Measurements from ENCODE around the gene TMEM61. TPM values are rescaled to one million over a fixed set of nuclear protein-coding genes. Genes with fewer than 3 reads are reported as not detected.

The TMEM61 gene
- total and polyA plus RNA-seq, 2 donors (not counting 1 experiment from before 2014, with no cell fraction given), result not detected

GRCh38 chr1:54979327-54979891, 1.0 kb upstream of the TMEM61 start:
- intact Hi-C loops (cut with micrococcal nuclease), result no loop called here
- ATAC-seq (ENCODE audit: low read depth), result no peak
- CTCF ChIA-PET, result no interaction called here

GRCh38 chr1:54980046-54980527, 341 bp upstream of the TMEM61 start:
- Mint-ChIP-seq H3K9me3 (ENCODE audit: insufficient read depth) (no peaks in the 10 kb centered on the region), H3K27me3 (peaks cover 43% of the 10 kb centered on the region), H3K4me3 (no peak overlapping the region), H3K4me1 (no peaks in the 10 kb centered on the region), H3K27ac (no peak overlapping the region)
- H3K4me2 ChIP-seq (replicated peaks; ENCODE audit: low read depth, low read length, poor library complexity, severe bottlenecking), result no peak overlapping the region
- H4K20me1 ChIP-seq (ENCODE audit: control insufficient read depth, insufficient read depth, low read length, poor library complexity, severe bottlenecking), result no peaks in the 10 kb centered on the region
- H3K36me3 ChIP-seq (replicated peaks in 1 of 2; ENCODE audit: control extremely low read depth in 1 of 2, control insufficient read depth in 1 of 2, extremely low read depth in 1 of 2, insufficient read depth in 2 of 2, low read length in 1 of 2), result no peaks in the 10 kb centered on the region
- no peak overlapping the region for H3K9ac ChIP-seq (ENCODE audit: low read length)
- WGBS (ENCODE audit: insufficient coverage), result 25% methylated on average over 25 of the region's 25 CpGs
- peaks cover 0 to 14% (median 3%) of the 10 kb centered on the region in 4 experiments for H3K27me3 ChIP-seq (replicated peaks in 1 of 4; ENCODE audit: control extremely low read depth in 1 of 4, control insufficient read depth in 3 of 4, insufficient read depth in 4 of 4, low read length in 3 of 4)
- no peak for TF ChIP-seq CTCF (IDR thresholded peaks at IDR 0.05)
- no peak for TF ChIP-seq EZH2 (IDR thresholded peaks at IDR 0.05; ENCODE audit: borderline replicate concordance, insufficient read depth, low read depth, low read length, poor library complexity, severe bottlenecking)
- no peaks in the 10 kb centered on the region for H3K4me1 ChIP-seq (ENCODE audit: control insufficient read depth in 2 of 2, insufficient read depth in 2 of 2, low read length in 2 of 2)
- no peaks in the 10 kb centered on the region for H3K9me3 ChIP-seq (ENCODE audit: control extremely low read depth in 1 of 3, control insufficient read depth in 2 of 3, insufficient read depth in 1 of 3, low read length in 2 of 3)
- ATAC-seq (ENCODE audit: low read depth) (no peak), DNase-seq (no peak)
- CTCF ChIA-PET, result no interaction called here
- no peak overlapping the region for H2AFZ ChIP-seq (ENCODE audit: insufficient read depth, low read depth, low read length, poor library complexity, severe bottlenecking)
- H3K4me3 ChIP-seq (ENCODE audit: control extremely low read depth in 1 of 5, extremely low read depth in 1 of 5, insufficient read depth in 1 of 5, low read depth in 2 of 5, low read length in 4 of 5), result no peak overlapping the region
- no peak overlapping the region for H3K27ac ChIP-seq (ENCODE audit: low read length in 2 of 2)
- intact Hi-C loops (cut with micrococcal nuclease), result no loop called here
- no peaks in the 10 kb centered on the region for H3K79me2 ChIP-seq (ENCODE audit: control insufficient read depth, insufficient read depth, low read length)
- POLR2A ChIA-PET, result no interaction called here

More at GRCh38 chr1:54979327-54979891, 1.0 kb upstream of the TMEM61 start:
- no peaks in the 10 kb centered on the region for H3K9me3 Mint-ChIP-seq (ENCODE audit: insufficient read depth)
- 37% methylated on average over 5 of the region's 5 CpGs for WGBS (ENCODE audit: insufficient coverage)
- Histone ChIP-seq H3K79me2 (ENCODE audit: control insufficient read depth, insufficient read depth, low read length) (no peaks in the 10 kb centered on the region), H3K4me2 (replicated peaks; ENCODE audit: low read depth, low read length, poor library complexity, severe bottlenecking) (no peak overlapping the region), H3K4me1 (ENCODE audit: control insufficient read depth in 2 of 2, insufficient read depth in 2 of 2, low read length in 2 of 2) (no peaks in the 10 kb centered on the region), H3K9ac (ENCODE audit: low read length) (no peak overlapping the region), H2AFZ (ENCODE audit: insufficient read depth, low read depth, low read length, poor library complexity, severe bottlenecking) (no peak overlapping the region), H3K27me3 (replicated peaks in 1 of 4; ENCODE audit: control extremely low read depth in 1 of 4, control insufficient read depth in 3 of 4, insufficient read depth in 4 of 4, low read length in 3 of 4) (peaks cover 0 to 14% (median 3%) of the 10 kb centered on the region in 4 experiments), H3K27ac (ENCODE audit: low read length in 2 of 2) (no peak overlapping the region), H3K9me3 (ENCODE audit: control extremely low read depth in 1 of 3, control insufficient read depth in 2 of 3, insufficient read depth in 1 of 3, low read length in 2 of 3) (no peaks in the 10 kb centered on the region), H3K36me3 (replicated peaks in 1 of 2; ENCODE audit: control extremely low read depth in 1 of 2, control insufficient read depth in 1 of 2, extremely low read depth in 1 of 2, insufficient read depth in 2 of 2, low read length in 1 of 2) (no peaks in the 10 kb centered on the region), H4K20me1 (ENCODE audit: control insufficient read depth, insufficient read depth, low read length, poor library complexity, severe bottlenecking) (no peaks in the 10 kb centered on the region), H3K4me3 (ENCODE audit: control extremely low read depth in 1 of 5, extremely low read depth in 1 of 5, insufficient read depth in 1 of 5, low read depth in 2 of 5, low read length in 4 of 5) (no peak overlapping the region)
- H3K27ac Mint-ChIP-seq, result no peak overlapping the region
- no peak for DNase-seq
- H3K4me1 Mint-ChIP-seq, result no peaks in the 10 kb centered on the region
- POLR2A ChIA-PET, result no interaction called here
- TF ChIP-seq EZH2 (IDR thresholded peaks at IDR 0.05; ENCODE audit: borderline replicate concordance, insufficient read depth, low read depth, low read length, poor library complexity, severe bottlenecking) (no peak), CTCF (IDR thresholded peaks at IDR 0.05) (no peak)
- H3K4me3 Mint-ChIP-seq, result no peak overlapping the region
- H3K27me3 Mint-ChIP-seq, result peaks cover 45% of the 10 kb centered on the region
